HFFc6 (cell line): ENCODE measurements around the gene RASEF. TPM values are rescaled to one million over a fixed set of nuclear protein-coding genes. Genes with fewer than 3 reads are reported as not detected.
"Not testable (repeated sequence)": the region's sequence is repeated elsewhere in the genome, so short reads cannot be mapped to it uniquely, and the experiment has no call there.

Experiments
- DNase-seq: peaks from one replicate; pipeline ENCODE4 v3.0.0-alpha.2; 2018
- H3K27ac Mint-ChIP-seq: 2 replicates; pipeline ENCODE4 v1.8.0; 2020; ENCODE audit warnings: mild to moderate bottlenecking, mixed read lengths
- H3K27me3 Mint-ChIP-seq: 2 replicates; pipeline ENCODE4 v1.8.0; 2021; ENCODE audit warnings: mild to moderate bottlenecking, moderate library complexity, mixed read lengths; ENCODE audit not compliant: insufficient read depth
- H3K36me3 Mint-ChIP-seq: 2 replicates; pipeline ENCODE4 v1.8.0; 2021; ENCODE audit warnings: low read depth, mixed read lengths
- H3K4me1 Mint-ChIP-seq: 2 replicates; pipeline ENCODE4 v1.8.0; 2020; ENCODE audit warnings: low read depth, mixed read lengths
- H3K4me3 Mint-ChIP-seq: 2 replicates; pipeline ENCODE4 v1.8.0; 2020; ENCODE audit warnings: mild to moderate bottlenecking, moderate library complexity, mixed read lengths
- H3K9me3 Mint-ChIP-seq: 2 replicates; pipeline ENCODE4 v1.8.0; 2020; ENCODE audit warnings: mild to moderate bottlenecking, mixed read lengths
- CTCF ChIP-seq: fragments of 200-600 bp; sonication (generic); IDR thresholded peaks from 2 replicates; pipeline ENCODE4 v1.5.0; 2021; ENCODE audit warnings: antibody characterized with exemption, mild to moderate bottlenecking
- total RNA-seq, 6 experiments: library from RNA; stranded (reverse); fragmentation: NEBNext Ultra II Directional; extraction: Animal tissue kit (Norgen Biotek cat#: 25700); gene quantifications; 2 replicates in 1 of 6; 3 replicates in 5 of 6; pipeline ENCODE4 v1.2.3, GENCODE V29; 2021

RASEF gene
- total RNA-seq, 6 experiments from 2014 or later = 0.05 to 0.10 (median 0.08) TPM; not detected in 3

- Mint-ChIP-seq H3K36me3 (no peaks in the 10 kb centered on the region), H3K27me3 (no peaks in the 10 kb centered on the region), H3K9me3 (no peaks in the 10 kb centered on the region), H3K4me3 (no peak overlapping the region), H3K4me1 (peaks cover 5% of the 10 kb centered on the region; the same call in 1 of the 2 replicates), H3K27ac (no peak overlapping the region)
- DNase-seq = no peak
- no peak for TF ChIP-seq CTCF
These were observed 124.3 kb downstream of the RASEF start for GRCh38 chr9:82938426-82939218.

- H3K4me3 Mint-ChIP-seq, H3K4me1 Mint-ChIP-seq, H3K27me3 Mint-ChIP-seq, H3K27ac Mint-ChIP-seq, DNase-seq, H3K36me3 Mint-ChIP-seq, H3K9me3 Mint-ChIP-seq: not testable (repeated sequence)
These were observed 126.4 kb downstream of the RASEF start for GRCh38 chr9:82936561-82936960.

- no peak for TF ChIP-seq CTCF
- Mint-ChIP-seq H3K4me1 (peaks cover 5% of the 10 kb centered on the region; the same call in 1 of the 2 replicates), H3K4me3 (no peak overlapping the region), H3K36me3 (no peaks in the 10 kb centered on the region), H3K27me3 (no peaks in the 10 kb centered on the region; the same call in 1 of the 2 replicates), H3K9me3 (no peaks in the 10 kb centered on the region), H3K27ac (no peak overlapping the region)
- peak; percentile 15 for DNase-seq
These were observed 128.0 kb downstream of the RASEF start for GRCh38 chr9:82934949-82935348.

GRCh38 chr9:82934025-82934424 is 128.9 kb downstream of the RASEF start:
- H3K36me3 Mint-ChIP-seq = not testable (repeated sequence)

GRCh38 chr9:82930116-82930515 is 132.8 kb downstream of the RASEF start:
- no peak overlapping the region for H3K27ac Mint-ChIP-seq
- peaks cover 5% of the 10 kb centered on the region; the same call in 1 of the 2 replicates for H3K4me1 Mint-ChIP-seq
- DNase-seq = no peak
- H3K9me3 Mint-ChIP-seq = no peaks in the 10 kb centered on the region
- H3K27me3 Mint-ChIP-seq = no peaks in the 10 kb centered on the region; the same call in 1 of the 2 replicates
- no peak overlapping the region for H3K4me3 Mint-ChIP-seq
- H3K36me3 Mint-ChIP-seq = no peaks in the 10 kb centered on the region
- TF ChIP-seq CTCF = no peak

More at GRCh38 chr9:82934025-82934424, 128.9 kb downstream of the RASEF start:
- H3K4me1 Mint-ChIP-seq, H3K4me3 Mint-ChIP-seq, H3K9me3 Mint-ChIP-seq, H3K27me3 Mint-ChIP-seq, DNase-seq, H3K27ac Mint-ChIP-seq: not testable (repeated sequence)
